Measurements from ENCODE around the gene HENMT1. TPM values are rescaled to one million over a fixed set of nuclear protein-coding genes. Genes with fewer than 3 reads are reported as not detected.

HENMT1 gene
- total RNA-seq, 1 experiment from 2014 or later: not detected

- TF ChIP-seq JUND (IDR thresholded peaks at IDR 0.05) (no peak), POLR2A (IDR thresholded peaks at IDR 0.05; ENCODE audit: borderline replicate concordance, extremely low read depth, insufficient read depth, insufficient read length) (no peak), FOSL1 (IDR thresholded peaks at IDR 0.05; ENCODE audit: low read depth) (no peak)
- Histone ChIP-seq H2AFZ (ENCODE audit: low read depth, low read length, poor library complexity, severe bottlenecking) (no peak overlapping the region), H3K9me2 (ENCODE audit: insufficient read depth) (no peaks in the 10 kb centered on the region), H3K36me3 (ENCODE audit: control insufficient read depth in 1 of 2, insufficient read depth in 2 of 2, low read length in 2 of 2) (no peaks in the 10 kb centered on the region), H3K4me1 (ENCODE audit: control insufficient read depth in 1 of 2, insufficient read depth in 2 of 2, low read length in 2 of 2) (no peaks in the 10 kb centered on the region), H3K9ac (ENCODE audit: low read length) (no peak overlapping the region), H3K9me3 (ENCODE audit: control insufficient read depth in 1 of 2, insufficient read depth in 1 of 2, low read depth in 1 of 2, low read length in 2 of 2) (no peaks in the 10 kb centered on the region), H3K4me2 (ENCODE audit: low read length) (no peak overlapping the region), H3K4me3 (replicated peaks in 1 of 2; ENCODE audit: low read depth in 1 of 2, low read length in 2 of 2) (no peak overlapping the region), H3K27me3 (ENCODE audit: insufficient read depth, low read length) (no peaks in the 10 kb centered on the region), H4K20me1 (ENCODE audit: insufficient read depth) (no peaks in the 10 kb centered on the region), H3K27ac (ENCODE audit: low read depth, low read length) (no peak overlapping the region), H3K79me2 (ENCODE audit: insufficient read depth, low read length) (no peaks in the 10 kb centered on the region)
- ChIA-PET POLR2A (no interaction called here), RAD21 (ENCODE audit: low non-redundant PET in 1 of 2, low total read pairs in 2 of 2, uncharacterized antibody in 2 of 2, unreplicated experiment in 2 of 2) (no interaction called here), CTCF (no interaction called here)
- ATAC-seq (no peak), DNase-seq (ENCODE audit: low read depth, low spot score) (no peak)
- no TSS peak for BruUV-seq (replicated peaks)
- intact Hi-C loops (cut with micrococcal nuclease): no loop called here
These were observed 24.0 kb downstream of the HENMT1 start for GRCh38 chr1:108636876-108637275.

- POLR2A ChIA-PET: no interaction called here
- DNase-seq (ENCODE audit: low read depth, low spot score) (no peak), ATAC-seq (no peak)
- Histone ChIP-seq H2AFZ (ENCODE audit: low read depth, low read length, poor library complexity, severe bottlenecking) (no peak overlapping the region), H3K9me2 (ENCODE audit: insufficient read depth) (no peaks in the 10 kb centered on the region), H3K9me3 (ENCODE audit: control insufficient read depth in 1 of 2, insufficient read depth in 1 of 2, low read depth in 1 of 2, low read length in 2 of 2) (no peaks in the 10 kb centered on the region), H3K27ac (ENCODE audit: low read depth, low read length) (no peak overlapping the region), H3K9ac (ENCODE audit: low read length) (no peak overlapping the region), H3K4me1 (ENCODE audit: control insufficient read depth in 1 of 2, insufficient read depth in 2 of 2, low read length in 2 of 2) (no peaks in the 10 kb centered on the region), H3K36me3 (ENCODE audit: control insufficient read depth in 1 of 2, insufficient read depth in 2 of 2, low read length in 2 of 2) (no peaks in the 10 kb centered on the region), H3K27me3 (ENCODE audit: insufficient read depth, low read length) (no peaks in the 10 kb centered on the region), H3K4me3 (replicated peaks in 1 of 2; ENCODE audit: low read depth in 1 of 2, low read length in 2 of 2) (no peak overlapping the region), H3K4me2 (ENCODE audit: low read length) (no peak overlapping the region), H3K79me2 (ENCODE audit: insufficient read depth, low read length) (no peaks in the 10 kb centered on the region), H4K20me1 (ENCODE audit: insufficient read depth) (no peaks in the 10 kb centered on the region)
- intact Hi-C loops (cut with micrococcal nuclease): no loop called here
- TF ChIP-seq ATF3 (IDR thresholded peaks at IDR 0.05) (no peak), REST (IDR thresholded peaks at IDR 0.05; ENCODE audit: low read depth) (no peak), RAD21 (IDR thresholded peaks at IDR 0.05; ENCODE audit: low read depth) (no peak), ZFX (IDR thresholded peaks at IDR 0.05) (no peak), MAX (IDR thresholded peaks at IDR 0.05) (no peak), FOSL1 (IDR thresholded peaks at IDR 0.05; ENCODE audit: low read depth) (no peak)
- CTCF ChIA-PET: no interaction called here
- BruUV-seq (replicated peaks): no TSS peak
- RAD21 ChIA-PET (ENCODE audit: low non-redundant PET in 1 of 2, low total read pairs in 2 of 2, uncharacterized antibody in 2 of 2, unreplicated experiment in 2 of 2): no interaction called here
These were observed 26.4 kb downstream of the HENMT1 start for GRCh38 chr1:108634521-108634920.
